ENCODE data around the gene CHRNA10.

- TF ChIP-seq CTCF (IDR thresholded peaks at IDR 0.05) (no peak), EZH2 (IDR thresholded peaks at IDR 0.05; ENCODE audit: borderline replicate concordance, insufficient read depth, low read depth, low read length, poor library complexity, severe bottlenecking) (no peak)
These were observed 29.5 kb downstream of the CHRNA10 start, which contains the start of gene ART5 for GRCh38 chr11:3641701-3642070.

Data from B cell (primary cell).